Uterus (tissue), 2 donors: ENCODE data around the gene TMEM158.

ENCODE experiments used
- POLR2A ChIP-seq, 2 donors: fragments of 450-650 bp; IDR thresholded peaks; one replicate each; pipeline ENCODE4 v1.6.1; 2016; ENCODE audit warnings: antibody characterized with exemption in 2 of 2, mild to moderate bottlenecking in 1 of 2, moderate library complexity in 1 of 2
- TF ChIP-seq, protein P1 (sequence below), 4 experiments: fragments of 200-600 bp in 2 of 4; fragments of 450-650 bp in 2 of 4; sonication (generic) in 2 of 4; IDR thresholded peaks; one replicate each; pipeline ENCODE4 v1.5.1; 2016 to 2019; ENCODE audit warnings: antibody characterized with exemption in 4 of 4, mild to moderate bottlenecking in 2 of 4, moderate library complexity in 1 of 4

- TF ChIP-seq, protein P1, sequence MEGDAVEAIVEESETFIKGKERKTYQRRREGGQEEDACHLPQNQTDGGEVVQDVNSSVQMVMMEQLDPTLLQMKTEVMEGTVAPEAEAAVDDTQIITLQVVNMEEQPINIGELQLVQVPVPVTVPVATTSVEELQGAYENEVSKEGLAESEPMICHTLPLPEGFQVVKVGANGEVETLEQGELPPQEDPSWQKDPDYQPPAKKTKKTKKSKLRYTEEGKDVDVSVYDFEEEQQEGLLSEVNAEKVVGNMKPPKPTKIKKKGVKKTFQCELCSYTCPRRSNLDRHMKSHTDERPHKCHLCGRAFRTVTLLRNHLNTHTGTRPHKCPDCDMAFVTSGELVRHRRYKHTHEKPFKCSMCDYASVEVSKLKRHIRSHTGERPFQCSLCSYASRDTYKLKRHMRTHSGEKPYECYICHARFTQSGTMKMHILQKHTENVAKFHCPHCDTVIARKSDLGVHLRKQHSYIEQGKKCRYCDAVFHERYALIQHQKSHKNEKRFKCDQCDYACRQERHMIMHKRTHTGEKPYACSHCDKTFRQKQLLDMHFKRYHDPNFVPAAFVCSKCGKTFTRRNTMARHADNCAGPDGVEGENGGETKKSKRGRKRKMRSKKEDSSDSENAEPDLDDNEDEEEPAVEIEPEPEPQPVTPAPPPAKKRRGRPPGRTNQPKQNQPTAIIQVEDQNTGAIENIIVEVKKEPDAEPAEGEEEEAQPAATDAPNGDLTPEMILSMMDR (IDR thresholded peaks at IDR 0.05) = no peak
- no peak for TF ChIP-seq POLR2A (IDR thresholded peaks at IDR 0.05)
Observed at GRCh38 chr3:45180051-45180450, 46.0 kb downstream of the TMEM158 start.
